Pancreas (tissue), 10 donors: ENCODE data around the gene BANF2. TPM values are rescaled to one million over a fixed set of nuclear protein-coding genes. Genes with fewer than 3 reads are reported as not detected.
A peak's percentile ranks its signal among the peaks of the same experiment; 100 is the strongest.

Experiments
- ATAC-seq, 4 donors: fragments of 200-7000 bp; cut with Tn5 transposase; one replicate each; pipeline versions ENCODE4 v1.8.0 to v1.9.1; 2020; ENCODE audit warnings: mild to moderate bottlenecking in 4 of 4, moderate library complexity in 4 of 4
- DNase-seq, 6 donors: peaks; one replicate each; pipeline ENCODE4 v3.0.0-alpha.2; 2020
- FAIRE-seq: peaks from 2 replicates; lab custom pipeline; 2012; peaks lifted over from hg19 to GRCh38; lab: Jason Lieb, UNC
- H3K27ac ChIP-seq, 4 donors: fragments of 200-600 bp; sonication (generic); 1 replicate in 3 of 4; 2 replicates in 1 of 4; pipeline versions ENCODE4 v1.5.0 to v1.8.0; 2020
- H3K27me3 ChIP-seq, 4 donors: fragments of 200-600 bp; one replicate each; pipeline ENCODE4 v1.8.0; 2021
- H3K36me3 ChIP-seq, 3 donors: fragments of 200-600 bp; sonication (generic) in 1 of 3; one replicate each; pipeline versions ENCODE4 v1.5.0 to v1.8.0; 2020 to 2021
- H3K4me1 ChIP-seq, 3 donors: fragments of 200-600 bp; one replicate each; pipeline ENCODE4 v1.8.0; 2021
- H3K4me3 ChIP-seq, 4 donors: fragments of 200-600 bp; sonication (generic) in 2 of 4; one replicate each; pipeline versions ENCODE4 v1.5.0 to v1.8.0; 2020 to 2021
- H3K9me3 ChIP-seq, 4 donors: fragments of 200-600 bp; one replicate each; pipeline ENCODE4 v1.8.0; 2021
- CTCF ChIP-seq, 4 donors: fragments of 200-600 bp; sonication (generic) in 3 of 4; IDR thresholded peaks; one replicate each; pipeline versions ENCODE4 v1.5.0 to v1.8.0; 2021; ENCODE audit warnings: antibody characterized with exemption in 4 of 4
- WGBS, 2 donors: extraction: QIAGEN DNeasy Blood & Tissue Kit; methylation state at CpG; one replicate each; pipeline ENCODE4 v1.1.7; 2013; 5-methylcytosine and 5-hydroxymethylcytosine counted together
- intact Hi-C, 3 donors: fragments of 100-400 bp; cut with DNase I; formaldehyde crosslinking; loops; one replicate each; pipeline versions ENCODE4 v1.11.1 to v1.14.2; 2022
- polyA plus RNA-seq, 2 donors: library from polyadenylated mRNA; stranded (reverse); fragments of 200-250 nt; gene quantifications; one replicate each; pipeline ENCODE4 v1.2.3, GENCODE V29; 2013
- total RNA-seq, 6 donors: library from RNA; stranded (reverse); fragmentation: NEBNext Ultra II Directional in 4 of 6; extraction: Animal tissue kit (Norgen Biotek cat#: 25700) in 4 of 6; gene quantifications; one replicate each; pipeline versions ENCODE4 v1.2.1 to v1.2.4, GENCODE V29; 2021 to 2023
- donor health status: healthy with polysubstance abuse.
- donor health status: DM: no; HTN: no; CAD: no; lungs with moderate emphysema.
- donor health status: DM: no; HTN: no; CAD: no.
- donor health status: control.
- donor health status: control.
- donor health status: Bipolar disorder and iron deficiency.
- donor health status: DM: yes; HTN: yes; CAD: no.
- donor health status: DM: no; HTN: no; CAD: no.
- donor health status: DM: no; HTN: no; CAD: no.
- donor health status: DM: yes; HTN: yes; CAD: no.

BANF2 gene
- total and polyA plus RNA-seq, 8 donors: 0.59 to 6.4 (median 1.5) TPM

- H3K36me3 ChIP-seq: no peaks in the 10 kb centered on the region
- DNase-seq (peak in 1 of 6 donors; percentile 39), FAIRE-seq (no peak), ATAC-seq (peak; percentile 51 to 67 (median 59))
- 36 to 45% methylated on average over 6 of the region's 6 CpGs for whole genome bisulfite sequencing, 2 donors
- H3K27ac ChIP-seq: peak overlapping the region; percentile 22 to 80 (median 52)
- intact Hi-C loops: no loop called here
- TF ChIP-seq CTCF (IDR thresholded peaks at IDR 0.05): no peak
- no peaks in the 10 kb centered on the region for H3K27me3 ChIP-seq
- no peaks in the 10 kb centered on the region for H3K9me3 ChIP-seq
- no peak overlapping the region for H3K4me3 ChIP-seq
- peaks cover 17 to 34% (median 23%) of the 10 kb centered on the region in 3 donors for H3K4me1 ChIP-seq
These were observed 33.2 kb downstream of the BANF2 start for GRCh38 chr20:17732907-17733521.

- H3K27ac ChIP-seq: peak overlapping the region; percentile 14 to 80 (median 59)
- no peak for FAIRE-seq
- 10 to 13% methylated on average over 4 of the region's 4 CpGs for WGBS, 2 donors
- TF ChIP-seq CTCF (IDR thresholded peaks at IDR 0.05): no peak
- ATAC-seq: peak; percentile 63 to 75 (median 70)
- H3K36me3 ChIP-seq: no peaks in the 10 kb centered on the region
- DNase-seq: peak in 3 of 6 donors; percentile 42 to 61 (median 49)
- peaks cover 17 to 34% (median 23%) of the 10 kb centered on the region in 3 donors for H3K4me1 ChIP-seq
- no peaks in the 10 kb centered on the region for H3K9me3 ChIP-seq
- no peaks in the 10 kb centered on the region for H3K27me3 ChIP-seq
- intact Hi-C loops: no loop called here
- H3K4me3 ChIP-seq: no peak overlapping the region
These were observed 34.1 kb downstream of the BANF2 start for GRCh38 chr20:17733767-17734304.

GRCh38 chr20:17734374-17734773 lies 34.6 kb downstream of the BANF2 start:
- WGBS, 2 donors: 18 to 30% methylated on average over 5 of the region's 5 CpGs
- H3K4me1 ChIP-seq: peaks cover 17 to 34% (median 23%) of the 10 kb centered on the region in 3 donors
- intact Hi-C loops: no loop called here
- H3K4me3 ChIP-seq: no peak overlapping the region
- H3K9me3 ChIP-seq: no peaks in the 10 kb centered on the region
- H3K27ac ChIP-seq: peak overlapping the region; percentile 14 to 80 (median 59)
- FAIRE-seq (no peak), DNase-seq (peak in 3 of 6 donors; percentile 62 to 78 (median 72)), ATAC-seq (peak; percentile 81 to 87 (median 83))
- H3K36me3 ChIP-seq: no peaks in the 10 kb centered on the region
- no peaks in the 10 kb centered on the region for H3K27me3 ChIP-seq
- TF ChIP-seq CTCF (IDR thresholded peaks at IDR 0.05): no peak

- TF ChIP-seq CTCF (IDR thresholded peaks at IDR 0.05): no peak
- FAIRE-seq (no peak), ATAC-seq (peak; percentile 8 to 20 (median 12)), DNase-seq (peak in 1 of 6 donors; percentile 43)
- WGBS, 2 donors: 47 to 59% methylated on average over 9 of the region's 9 CpGs
- Histone ChIP-seq H3K4me3 (no peak overlapping the region), H3K27ac (peak overlapping the region in 3 of 4 donors; percentile 14 to 80 (median 66)), H3K4me1 (peaks cover 17 to 34% (median 23%) of the 10 kb centered on the region in 3 donors), H3K9me3 (no peaks in the 10 kb centered on the region), H3K27me3 (no peaks in the 10 kb centered on the region), H3K36me3 (no peaks in the 10 kb centered on the region)
- intact Hi-C loops: no loop called here
These were observed 35.5 kb downstream of the BANF2 start for GRCh38 chr20:17735206-17735804.
